NCI-H128 (cell line): ENCODE results near the gene TMEM212.
"Not testable (repeated sequence)": the region's sequence is repeated elsewhere in the genome, so short reads cannot be mapped to it uniquely, and the experiment has no call there.

Experiments used
- DNase-seq: peaks from one replicate; lab custom pipeline; 2025; ENCODE audit not compliant: unreplicated experiment; lab: John Stamatoyannopoulos, UW

Gene TMEM212

DNA sequence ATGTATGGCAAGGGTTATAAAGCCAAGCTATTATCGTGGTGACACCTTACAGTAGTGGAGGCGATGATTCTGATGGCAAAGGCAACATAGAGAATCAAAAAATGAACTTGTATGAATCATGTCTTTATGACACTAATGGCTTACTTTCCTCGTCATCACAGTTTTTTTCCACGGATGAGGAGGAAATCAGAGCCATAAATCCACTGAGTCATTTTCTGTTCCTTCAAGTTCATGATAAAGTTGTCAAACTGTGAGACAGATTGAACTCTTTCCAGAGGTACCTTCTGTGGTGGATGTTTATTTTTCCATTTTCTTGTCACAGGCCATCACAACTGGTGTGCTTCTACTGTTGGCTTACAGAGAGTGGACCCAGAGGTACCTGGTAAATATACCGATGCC, 8.5 kb downstream of the TMEM212 start:
- DNase-seq, result no peak

DNA sequence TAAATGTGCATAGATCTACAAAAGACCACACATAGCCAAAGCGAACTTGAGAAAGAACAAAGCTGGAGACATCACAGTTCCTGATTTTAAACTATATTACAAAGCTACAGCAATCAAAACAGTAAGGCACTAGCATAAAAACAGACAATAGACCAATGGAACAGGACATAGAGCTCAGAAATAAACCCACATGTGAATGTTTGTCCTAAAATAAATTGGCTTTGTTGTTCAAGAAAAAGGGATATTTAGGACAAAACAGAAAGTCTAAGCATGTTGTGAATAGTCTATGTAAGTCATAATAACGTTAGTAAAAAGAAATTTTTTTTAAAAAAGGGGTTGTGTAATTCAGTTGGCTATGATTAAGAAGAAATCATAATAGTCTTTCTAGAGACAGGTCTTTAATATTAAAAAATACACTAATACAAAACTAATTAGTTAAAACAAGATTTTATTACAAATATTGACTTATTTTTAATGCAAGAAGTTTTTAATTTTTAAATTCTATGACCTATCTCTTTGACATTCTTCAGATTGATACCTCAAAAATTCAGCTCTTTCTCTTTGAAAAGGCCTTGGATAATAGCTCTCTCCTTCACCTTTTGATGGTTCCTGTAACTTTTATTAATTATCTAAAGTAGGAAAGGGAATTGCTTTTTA, 11.6 kb downstream of the TMEM212 start:
- DNase-seq, result no peak

DNA sequence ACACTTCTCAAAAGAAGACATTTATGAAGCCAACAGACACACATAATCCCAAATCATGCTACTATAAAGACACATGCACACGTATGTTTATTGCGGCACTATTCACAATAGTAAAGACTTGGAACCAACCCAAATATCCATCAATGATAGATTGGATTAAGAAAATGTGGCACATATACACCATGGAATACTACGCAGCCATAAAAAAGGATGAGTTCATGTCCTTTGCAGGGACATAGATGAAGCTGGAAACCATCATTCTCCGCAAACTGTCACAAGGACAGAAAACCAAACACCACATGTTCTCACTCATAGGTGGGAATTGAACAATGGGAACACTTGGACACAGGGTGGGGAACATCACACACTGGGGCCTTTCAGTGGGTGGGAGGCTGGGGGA, 15.6 kb downstream of the TMEM212 start:
- DNase-seq, result not testable (repeated sequence)

DNA sequence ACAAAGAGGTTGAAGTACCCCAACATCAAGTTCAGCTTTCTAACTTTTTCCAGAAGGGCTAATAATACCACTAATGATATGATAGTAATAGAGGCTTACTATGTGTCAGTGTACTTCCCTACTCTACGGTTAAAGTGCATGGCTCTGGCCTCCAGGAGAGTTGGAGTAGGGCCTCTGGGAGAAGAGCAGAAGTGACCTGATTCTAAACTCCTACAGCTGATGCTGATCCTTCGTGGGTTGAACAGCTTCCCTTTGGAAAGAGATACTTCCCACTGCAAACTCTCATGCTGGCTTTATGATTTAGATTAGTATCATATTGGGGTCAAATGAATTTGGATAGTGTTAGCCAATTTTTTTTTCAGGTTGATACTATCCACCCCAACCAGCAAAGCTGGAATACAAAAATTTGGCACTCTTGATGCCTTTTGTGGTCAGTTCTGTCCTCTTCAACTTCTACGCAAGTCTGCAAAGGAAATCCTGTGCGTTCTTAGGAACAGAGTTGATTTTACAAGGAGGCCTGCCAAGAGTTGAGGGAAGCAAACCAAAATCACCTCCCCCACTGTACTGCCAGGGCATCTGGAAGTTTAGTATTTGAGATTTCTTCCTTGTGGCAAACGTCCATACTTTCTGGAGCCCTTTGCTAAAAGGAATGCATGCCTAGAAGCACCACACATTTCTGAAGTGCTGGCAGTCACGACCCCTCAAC, 17.8 kb downstream of the TMEM212 start:
- DNase-seq, result no peak

DNA sequence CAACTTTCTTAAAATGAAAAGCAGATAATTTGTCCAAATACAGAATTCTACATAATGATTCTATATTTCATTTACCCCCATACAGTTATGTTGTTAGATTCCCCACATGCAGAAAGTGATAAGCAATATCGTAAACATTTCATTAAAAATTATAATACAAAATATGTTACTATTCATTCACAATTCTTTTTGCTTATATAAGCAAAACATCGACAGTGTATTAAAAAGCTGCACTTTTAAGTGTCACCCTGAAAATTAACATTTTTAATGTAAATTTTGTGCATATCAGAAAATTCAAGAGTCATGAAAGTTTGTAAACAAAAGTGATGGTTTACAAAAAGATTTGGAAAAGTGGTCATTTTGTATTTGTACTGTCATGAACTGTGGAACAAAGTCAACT, 19.2 kb downstream of the TMEM212 start:
- no peak for DNase-seq

DNA sequence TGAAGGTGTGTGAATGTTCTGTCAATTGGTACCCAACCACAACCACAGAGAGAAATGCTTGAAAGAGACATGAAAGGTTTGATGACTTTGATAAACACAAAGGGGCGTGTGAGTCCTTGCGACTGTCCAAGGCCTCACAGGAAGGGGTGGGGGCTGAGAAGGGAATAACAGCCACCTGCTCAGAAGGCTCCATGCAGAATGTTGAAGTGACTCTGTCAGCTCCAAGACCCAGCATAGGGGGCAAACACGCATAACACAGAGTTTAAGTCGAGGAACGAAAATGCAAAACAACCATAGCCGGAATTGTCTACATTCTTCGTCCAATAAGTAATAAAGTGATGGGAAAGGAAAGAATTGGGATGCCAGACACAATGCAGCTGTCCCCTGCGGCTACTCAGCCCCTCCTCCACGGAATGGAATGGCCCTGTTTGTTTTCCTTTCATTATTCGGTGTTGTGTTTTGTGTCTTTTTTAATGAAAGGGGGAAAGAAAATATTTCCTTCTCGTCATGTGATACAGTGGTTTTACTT, 19.9 kb downstream of the TMEM212 start:
- DNase-seq, result no peak

DNA sequence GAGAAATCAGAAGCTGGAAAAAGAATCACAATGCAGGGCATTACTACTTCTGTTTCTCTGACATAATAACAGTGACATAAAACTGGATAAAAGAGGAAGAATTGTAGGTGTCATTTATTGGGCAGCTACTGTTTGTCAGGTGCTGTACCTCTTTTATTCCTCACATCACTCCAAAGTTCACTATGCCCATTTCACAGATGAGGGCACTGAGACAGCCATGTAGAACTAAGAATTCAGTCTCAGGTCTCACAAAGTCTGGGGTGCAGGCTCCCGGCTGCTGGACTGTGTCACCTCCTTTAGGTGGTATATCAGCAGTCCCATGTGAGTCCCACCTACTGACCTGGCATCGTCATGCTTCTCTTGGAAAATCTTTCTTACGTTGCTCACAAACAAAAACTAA, 20.8 kb downstream of the TMEM212 start:
- DNase-seq, result no peak

DNA sequence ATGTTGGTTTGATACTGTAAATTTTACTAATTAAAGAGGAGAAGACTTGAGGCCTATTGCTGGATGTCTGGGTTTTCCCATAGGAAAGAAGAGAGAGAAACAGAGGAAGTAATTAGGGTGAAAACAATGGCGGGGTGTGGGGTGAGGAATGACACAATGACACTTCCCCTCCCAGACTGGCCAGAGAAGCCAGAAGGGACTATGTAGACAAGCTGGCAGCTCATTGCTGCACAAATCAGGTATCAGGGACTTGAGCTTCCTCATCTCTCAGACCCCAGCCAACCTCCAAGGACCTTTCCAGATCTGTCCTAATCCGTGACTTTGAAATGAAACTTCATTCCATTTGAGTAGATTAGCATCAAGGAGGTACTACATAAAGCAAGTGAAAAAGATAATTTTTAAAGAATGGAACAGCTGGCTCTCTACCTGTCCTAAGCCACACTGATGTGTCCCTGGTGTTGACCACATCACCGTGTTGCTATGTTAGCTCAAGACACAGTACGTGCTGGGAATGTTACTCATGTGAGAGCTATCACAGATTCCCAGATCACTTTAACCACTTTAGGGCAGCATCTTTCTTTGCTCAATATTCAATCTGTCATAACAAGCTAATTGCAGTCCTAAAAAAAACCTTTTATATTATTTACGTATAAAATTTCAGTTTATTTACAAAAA, 22.2 kb downstream of the TMEM212 start:
- no peak for DNase-seq

DNA sequence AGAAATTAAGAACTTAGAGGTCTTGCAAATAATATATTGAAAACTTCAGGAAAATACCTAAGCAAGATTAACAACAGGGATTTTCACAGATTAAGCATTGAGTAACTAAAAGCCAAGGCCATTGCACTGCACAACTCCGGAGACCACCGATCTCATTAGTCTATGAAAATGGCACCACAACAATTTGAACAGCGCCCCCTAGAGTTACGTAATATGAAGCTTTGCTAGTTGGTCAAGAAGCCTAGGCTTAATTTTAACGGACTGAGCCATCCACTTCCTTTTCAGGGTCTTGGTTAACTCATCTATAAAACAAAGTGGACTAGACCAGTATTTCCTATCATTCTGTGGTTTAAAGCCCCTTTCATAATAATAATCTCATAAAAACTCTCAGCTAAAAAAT, 24.8 kb downstream of the TMEM212 start:
- no peak for DNase-seq

DNA sequence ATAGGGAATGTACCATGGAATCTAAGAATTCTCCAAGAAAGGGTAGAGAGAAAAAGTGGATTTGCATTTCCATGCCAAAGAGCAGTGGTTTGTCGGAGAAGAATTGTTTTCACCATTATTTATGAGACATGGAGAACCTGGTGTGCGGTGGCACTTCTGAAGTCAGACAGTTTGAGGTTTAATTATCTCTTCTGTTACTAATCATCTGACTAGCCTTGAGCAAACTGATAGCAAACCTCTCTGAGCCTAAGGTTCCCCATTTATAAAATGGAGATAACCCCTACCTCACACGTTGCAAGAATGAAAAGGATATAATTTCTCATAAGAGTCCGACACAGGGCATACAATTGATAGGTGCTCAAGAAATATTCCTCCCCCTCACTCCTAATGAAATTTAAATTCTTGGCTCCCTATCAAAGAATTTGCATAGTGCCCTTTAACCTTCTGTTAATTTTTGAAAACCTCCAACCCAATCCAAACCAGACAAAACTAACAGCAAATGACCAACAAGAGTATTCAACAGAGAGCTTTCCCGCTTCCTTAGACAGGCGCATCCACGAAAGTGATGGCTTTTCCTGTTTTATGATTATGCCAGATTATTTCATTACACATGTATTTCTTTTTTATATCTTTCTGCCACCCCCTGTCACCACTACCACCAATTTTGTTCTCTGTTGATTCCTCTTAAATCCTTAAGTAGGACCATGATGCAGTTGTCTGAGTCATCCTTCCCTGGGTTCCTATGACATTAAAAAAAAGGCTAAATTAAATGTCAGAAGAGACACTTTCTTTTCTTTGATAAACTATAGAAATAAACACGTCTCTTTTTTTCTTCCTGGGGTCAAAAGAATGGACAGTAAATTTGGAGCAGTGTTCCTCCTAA, 28.5 kb downstream of the TMEM212 start:
- DNase-seq, result no peak

DNA sequence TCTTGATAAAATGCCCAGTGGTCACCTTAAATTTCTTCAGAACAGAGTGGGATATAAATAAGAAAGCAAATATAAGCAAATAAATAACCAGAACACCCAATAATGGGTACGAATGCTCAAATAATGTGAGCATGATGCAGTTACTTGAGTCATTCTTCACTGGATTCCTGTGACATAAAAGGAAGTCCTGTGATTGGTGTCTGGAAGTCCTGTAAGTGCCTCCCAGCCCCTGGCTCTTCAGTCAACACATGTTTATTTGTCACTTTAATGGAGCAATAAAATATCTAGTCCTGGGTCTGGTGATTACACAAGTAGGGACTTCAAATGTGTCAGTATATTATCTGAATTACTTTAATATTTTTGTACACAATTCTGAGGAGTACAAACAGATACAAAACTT, 30.4 kb downstream of the TMEM212 start:
- no peak for DNase-seq

DNA sequence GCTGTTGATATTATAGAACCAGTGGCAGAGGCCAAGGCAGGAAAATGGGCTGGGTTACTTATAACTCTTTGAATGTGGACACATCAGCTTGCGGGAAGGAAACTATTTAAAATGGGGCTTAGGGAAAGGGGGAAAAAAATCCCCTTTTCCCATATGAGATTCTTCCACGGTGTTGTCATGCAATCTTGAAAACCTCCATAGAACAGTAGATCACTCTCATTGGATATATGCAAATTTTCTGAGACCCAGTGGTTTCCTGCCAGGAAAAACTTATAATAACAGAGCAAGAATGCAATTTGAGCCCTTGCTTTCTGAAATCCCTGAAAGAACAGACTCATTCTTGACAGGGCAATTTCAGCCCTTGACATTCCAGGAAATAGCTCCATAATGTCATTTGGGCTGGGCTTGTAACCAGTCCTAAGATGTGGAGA, 31.1 kb downstream of the TMEM212 start:
- DNase-seq, result no peak

DNA sequence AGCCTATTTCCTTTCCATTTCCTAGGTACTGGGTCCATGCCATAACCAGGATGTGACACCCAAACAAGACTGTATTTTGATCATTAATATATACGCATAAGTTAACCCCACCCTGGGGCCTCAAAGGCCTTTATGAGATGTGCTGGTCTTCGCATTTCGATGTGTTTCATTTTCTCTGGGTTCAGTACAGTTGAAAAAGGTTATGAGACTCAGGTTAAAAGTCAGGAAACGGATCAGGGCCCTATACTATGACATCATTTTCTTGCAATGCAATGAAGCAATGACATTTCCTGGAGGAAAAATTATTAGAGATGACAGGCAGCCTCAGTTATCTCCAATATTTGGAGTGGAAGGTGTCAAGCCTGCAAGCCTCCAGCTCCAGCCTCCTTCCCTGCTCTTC, 31.7 kb downstream of the TMEM212 start:
- no peak for DNase-seq

DNA sequence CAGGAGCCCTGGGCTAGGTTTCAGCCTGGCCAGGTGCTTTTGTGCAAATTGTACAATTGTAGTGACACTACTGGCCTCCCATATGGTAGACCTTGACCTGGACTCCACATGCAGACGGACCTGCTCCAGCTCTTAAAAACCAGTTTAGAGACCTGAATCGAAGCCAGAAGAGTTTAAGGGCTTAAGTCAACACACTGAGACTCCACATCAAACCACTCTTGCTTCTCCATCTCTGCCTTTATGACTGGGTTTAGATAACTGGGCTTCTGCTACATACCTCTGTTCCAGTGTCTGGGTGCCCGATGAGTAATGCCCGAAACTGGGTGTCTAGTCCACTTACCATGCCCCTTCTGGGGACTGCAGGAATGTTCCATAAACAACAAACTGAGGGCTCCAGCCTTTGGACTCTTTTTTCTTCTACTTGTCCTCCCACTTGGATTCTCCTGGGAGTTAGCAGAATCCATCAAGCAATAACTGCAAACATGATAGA, 32.8 kb downstream of the TMEM212 start:
- DNase-seq, result no peak

DNA sequence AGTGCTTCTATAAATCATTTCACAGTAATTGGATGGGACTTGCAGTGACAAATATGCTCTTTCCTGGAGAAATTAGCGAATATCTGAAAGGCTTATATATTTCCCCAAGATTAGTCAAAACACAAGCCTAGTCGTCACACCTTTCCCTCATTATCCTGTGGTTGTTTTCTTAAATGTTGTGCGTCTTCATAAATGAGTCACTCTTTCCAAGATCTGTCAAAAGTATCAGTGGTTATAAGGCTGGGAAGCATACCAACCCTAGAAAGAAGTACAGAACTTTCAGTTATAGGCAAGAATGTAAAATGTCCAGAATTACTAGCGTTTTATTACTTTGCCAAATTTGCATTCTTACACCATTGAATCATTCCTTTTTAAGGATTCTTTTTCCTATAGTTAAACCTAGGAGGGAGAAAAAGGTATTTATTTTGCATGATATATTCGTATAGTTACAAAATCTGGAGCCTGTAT, 33.6 kb downstream of the TMEM212 start:
- DNase-seq, result no peak

DNA sequence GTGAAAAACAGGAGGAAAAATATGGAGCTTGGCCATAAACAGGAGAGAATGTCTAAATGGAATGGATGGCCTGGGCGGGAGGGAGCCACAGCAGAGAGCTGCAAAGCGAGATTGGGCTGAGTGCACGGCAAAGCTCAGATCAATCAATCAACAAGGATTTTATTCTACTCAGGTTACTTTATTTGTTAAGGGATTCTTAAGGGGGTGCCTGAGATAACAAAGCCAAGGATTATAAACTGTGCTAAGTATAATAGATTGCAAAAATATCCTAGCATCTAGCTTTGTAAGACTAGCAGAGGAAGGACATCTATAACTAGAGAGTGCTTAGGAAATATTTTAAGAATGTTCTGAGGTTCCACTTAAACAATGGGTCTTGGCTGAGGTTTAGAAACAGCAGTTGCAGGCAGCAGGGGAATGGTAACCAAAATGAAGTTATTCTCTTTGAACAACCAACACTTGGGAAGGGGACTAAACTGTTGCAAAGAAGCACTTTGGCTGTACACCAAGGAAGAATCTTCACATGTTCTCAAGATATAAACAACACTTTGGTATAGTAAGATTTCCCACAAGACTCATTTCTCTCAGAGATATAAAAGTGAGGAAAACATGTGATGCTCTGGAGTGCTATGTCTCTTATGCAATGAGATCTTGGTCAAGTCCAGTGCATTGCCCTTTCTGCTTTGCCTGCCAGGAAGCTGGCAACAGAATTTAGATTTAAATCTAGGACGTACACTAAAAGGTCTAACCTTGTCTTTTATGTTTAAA, 35.5 kb downstream of the TMEM212 start:
- no peak for DNase-seq

DNA sequence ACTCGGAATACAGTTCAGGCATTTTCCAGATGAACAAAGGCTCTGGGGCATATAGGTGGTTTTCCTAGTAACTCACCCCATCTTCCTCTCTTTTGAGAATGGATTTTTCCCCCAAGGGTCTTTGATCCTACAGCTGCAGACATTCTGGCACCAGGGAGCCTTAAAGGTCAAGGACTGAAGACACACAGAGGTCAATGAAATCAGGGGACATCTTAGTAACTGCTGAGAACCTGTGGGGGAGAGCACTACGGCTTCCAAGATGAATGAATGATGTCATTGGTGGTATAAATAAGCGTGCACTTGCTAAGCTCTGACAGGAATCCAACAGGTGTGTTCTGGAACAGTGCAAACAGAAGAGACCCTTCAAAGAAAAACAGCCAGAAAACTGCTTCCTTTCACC, 36.3 kb downstream of the TMEM212 start:
- DNase-seq, result no peak

DNA sequence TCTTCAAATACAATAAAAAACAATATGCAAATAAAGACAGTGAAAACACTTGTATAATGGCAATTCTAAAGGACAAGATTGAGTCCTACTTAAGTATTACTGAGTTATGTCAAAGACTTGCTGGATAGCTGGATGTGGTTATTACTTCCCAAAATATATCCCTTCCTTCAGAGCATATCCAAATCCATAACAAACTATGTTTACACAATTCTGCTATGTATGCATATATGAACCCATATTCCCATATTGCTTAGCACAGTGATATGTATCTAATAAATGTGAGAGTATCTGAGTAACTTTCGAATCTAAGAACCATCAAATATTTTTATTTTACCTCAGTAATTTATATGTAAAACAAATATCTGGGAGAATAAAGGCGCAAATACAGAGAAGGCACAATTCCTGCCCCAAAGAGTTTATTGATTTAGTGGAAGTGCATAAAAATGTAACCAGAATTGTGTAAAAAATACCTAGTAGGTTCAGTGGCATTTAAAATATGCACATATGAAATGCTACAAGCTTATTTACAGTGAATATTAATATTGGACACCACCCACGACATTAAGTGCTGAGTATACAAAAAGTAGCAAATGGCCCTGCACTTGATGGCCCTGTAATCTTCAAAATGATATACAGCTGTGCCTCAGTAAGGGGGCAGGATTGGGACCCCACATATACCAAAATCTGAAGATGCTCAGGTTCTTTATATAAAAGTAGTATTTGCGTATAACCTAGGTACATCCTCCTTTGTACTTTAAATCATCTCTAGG, 37.1 kb downstream of the TMEM212 start:
- no peak for DNase-seq

DNA sequence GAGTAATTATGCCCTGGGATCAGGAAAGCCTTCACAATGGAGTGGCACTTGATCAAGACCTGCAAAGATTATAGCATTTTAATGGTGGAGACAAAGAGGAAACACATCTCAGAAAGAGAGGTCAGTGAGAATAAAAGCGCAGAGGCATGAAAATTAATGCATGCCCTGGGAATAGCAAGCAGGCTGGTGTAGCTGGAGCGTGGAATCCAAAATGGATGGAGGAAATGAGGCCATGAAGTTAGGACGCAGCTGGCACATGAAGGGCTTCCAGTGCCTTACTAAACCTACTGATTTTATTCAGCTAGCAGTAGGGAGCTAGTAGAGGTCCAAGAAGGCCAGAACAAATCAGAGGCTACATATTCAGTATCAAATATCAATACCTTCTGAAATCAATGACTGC, 38.1 kb downstream of the TMEM212 start:
- DNase-seq, result peak; percentile 31
